Stimulated activated CD8-positive, alpha-beta memory T cell treated with anti-CD3 and anti-CD28 coated beads, Interleukin-7, amount 100 ng/mL, for 48 hours (primary cell): Measurements from ENCODE around the gene UQCC2.
A peak's percentile ranks its signal among the peaks of the same experiment; 100 is the strongest.

Experiments used
- DNase-seq, 2 donors: peaks; one replicate each; pipeline ENCODE4 v3.0.0-alpha.2; 2020; ENCODE audit warnings: low read depth in 1 of 2; ENCODE audit errors: extremely low read depth in 1 of 2

UQCC2 gene

GRCh38 chr6:33744001-33744848, 32.7 kb upstream of the UQCC2 start:
- peak; percentile 15 to 47 for DNase-seq

DNA sequence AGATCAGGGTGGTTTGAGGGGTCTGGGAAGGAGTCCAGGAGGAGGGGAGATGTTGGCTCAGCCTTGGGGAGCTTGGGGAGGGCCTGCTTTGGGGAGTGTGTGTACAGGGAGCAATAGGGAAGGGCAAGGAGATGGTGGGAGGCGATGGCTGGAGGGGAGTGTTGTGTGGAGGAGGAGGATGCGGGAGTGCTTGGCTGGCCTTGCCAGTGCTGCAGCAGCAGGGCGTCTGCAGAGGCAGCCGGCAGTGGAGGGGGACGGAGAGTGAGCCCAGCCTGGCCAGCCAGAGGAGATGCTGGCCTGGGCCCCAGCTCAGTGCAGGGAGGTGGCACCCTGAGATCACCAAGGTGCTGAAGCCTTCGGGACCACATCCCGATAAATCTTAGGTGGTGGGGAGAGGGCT, 31.3 kb upstream of the UQCC2 start:
- DNase-seq, result no peak

- DNase-seq, result no peak
These were observed 30.6 kb upstream of the UQCC2 start for GRCh38 chr6:33742092-33742491.

GRCh38 chr6:33740794-33741193, 29.3 kb upstream of the UQCC2 start:
- no peak for DNase-seq

GRCh38 chr6:33740204-33740608, 28.7 kb upstream of the UQCC2 start:
- DNase-seq, result no peak

- DNase-seq, result no peak
These were observed 28.1 kb upstream of the UQCC2 start for GRCh38 chr6:33739571-33739970.

- no peak for DNase-seq
These were observed 27.4 kb upstream of the UQCC2 start for GRCh38 chr6:33738879-33739278.

GRCh38 chr6:33738153-33738552, 26.7 kb upstream of the UQCC2 start:
- no peak for DNase-seq

- DNase-seq, result no peak
These were observed 25.9 kb upstream of the UQCC2 start for GRCh38 chr6:33737267-33738026.

DNA sequence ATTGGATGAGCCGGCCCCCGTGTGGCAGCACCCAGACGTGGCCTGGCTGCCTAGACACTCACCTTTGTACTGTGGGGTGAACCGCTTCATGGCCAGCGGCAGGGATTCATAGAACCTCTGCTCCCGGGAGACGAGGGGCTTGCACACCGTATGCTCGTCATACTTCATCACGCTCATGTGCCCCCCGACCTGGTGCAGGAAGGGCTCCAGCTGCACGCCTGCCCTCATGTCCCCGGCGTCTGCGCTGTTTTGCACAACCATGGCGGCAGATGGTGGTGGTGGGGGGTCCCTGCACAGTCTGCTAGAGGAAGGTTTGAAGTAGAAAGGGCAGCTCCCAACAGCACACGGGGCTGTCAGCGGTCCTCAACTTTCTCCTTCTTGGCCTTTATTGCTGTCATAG, 23.7 kb upstream of the UQCC2 start:
- no peak for DNase-seq

DNA sequence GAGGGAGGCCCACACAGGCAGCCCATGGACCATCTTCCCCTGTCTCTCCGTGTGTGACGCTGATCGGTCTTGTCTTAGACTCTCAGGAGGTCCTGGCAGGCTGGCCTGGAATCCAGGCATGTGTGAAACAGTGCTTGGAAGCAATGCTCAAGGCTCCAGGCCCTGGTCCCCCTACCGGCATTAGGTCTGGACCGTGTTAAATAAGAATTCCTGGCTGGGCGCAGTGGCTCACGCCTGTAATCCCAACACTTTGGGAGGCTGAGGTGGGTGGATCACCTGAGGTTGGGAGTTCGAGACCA, 22.2 kb upstream of the UQCC2 start:
- no peak for DNase-seq

GRCh38 chr6:33732817-33733708, 21.6 kb upstream of the UQCC2 start:
- no peak for DNase-seq

DNA sequence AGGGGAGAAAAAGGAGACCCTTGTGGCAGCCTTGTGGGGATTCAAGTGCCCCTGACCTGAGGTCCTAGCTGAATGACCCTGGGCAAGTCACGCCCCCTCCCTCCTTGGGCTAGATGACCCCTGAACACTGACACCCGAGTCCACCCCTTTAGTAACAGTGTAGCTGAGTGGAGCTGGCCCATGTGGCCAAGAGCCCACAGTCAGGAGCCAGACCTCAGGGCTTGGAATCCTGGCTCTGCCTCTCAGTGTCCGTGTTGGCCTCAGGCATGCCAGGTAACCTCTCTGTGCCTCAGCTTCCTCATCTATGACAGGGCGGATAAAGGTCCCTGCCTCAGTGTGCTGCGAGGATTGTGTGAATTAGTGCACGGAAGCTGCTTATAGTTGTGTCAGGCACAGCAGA, 20.9 kb upstream of the UQCC2 start:
- DNase-seq, result no peak

GRCh38 chr6:33731751-33732282, 20.3 kb upstream of the UQCC2 start:
- DNase-seq, result no peak

DNA sequence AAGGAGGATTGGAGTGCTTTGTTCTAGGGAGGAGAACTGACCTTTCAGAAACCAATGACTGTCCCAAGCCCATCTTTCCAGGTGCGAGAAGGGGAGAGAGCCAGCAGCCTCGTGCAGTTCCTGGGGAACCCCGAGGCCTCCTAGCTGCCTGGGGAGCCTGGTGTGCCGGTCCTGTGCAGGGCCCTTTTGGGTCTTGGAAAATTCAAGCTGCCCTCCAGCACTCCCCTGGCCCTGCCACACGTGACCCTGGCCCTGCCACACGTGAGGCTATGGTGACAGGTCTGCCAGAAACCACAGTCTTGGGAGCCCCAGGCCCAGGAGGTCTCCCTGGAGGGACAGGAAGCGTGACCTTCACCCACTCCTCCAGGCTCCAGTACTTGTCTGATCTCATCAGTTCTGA, 19.5 kb upstream of the UQCC2 start:
- DNase-seq, result no peak

- no peak for DNase-seq
These were observed 19.1 kb upstream of the UQCC2 start for GRCh38 chr6:33730611-33731010.

- DNase-seq, result no peak
These were observed 17.6 kb upstream of the UQCC2 start for GRCh38 chr6:33729059-33729458.

GRCh38 chr6:33728438-33728837, 16.9 kb upstream of the UQCC2 start:
- DNase-seq, result no peak

DNA sequence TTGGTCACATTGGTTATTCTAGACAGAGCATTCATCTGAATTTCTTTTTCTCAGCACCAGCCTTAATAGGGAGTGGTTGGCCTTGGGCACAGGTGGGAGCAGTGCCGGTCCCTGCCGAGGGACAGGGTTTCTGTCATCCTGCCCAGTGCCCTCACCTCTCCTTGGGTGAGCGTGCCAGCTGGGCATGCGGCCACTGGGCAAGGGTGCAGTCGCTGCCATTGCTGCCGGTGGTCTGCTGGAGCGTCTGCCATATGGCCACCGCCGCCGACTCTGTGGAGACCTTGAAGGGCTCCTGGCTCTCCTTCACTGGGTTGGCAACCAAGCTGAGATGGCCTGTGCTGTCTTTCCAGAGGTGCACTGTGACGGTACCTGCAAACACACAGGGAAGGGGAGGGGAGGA, 16.4 kb upstream of the UQCC2 start:
- DNase-seq, result no peak

DNA sequence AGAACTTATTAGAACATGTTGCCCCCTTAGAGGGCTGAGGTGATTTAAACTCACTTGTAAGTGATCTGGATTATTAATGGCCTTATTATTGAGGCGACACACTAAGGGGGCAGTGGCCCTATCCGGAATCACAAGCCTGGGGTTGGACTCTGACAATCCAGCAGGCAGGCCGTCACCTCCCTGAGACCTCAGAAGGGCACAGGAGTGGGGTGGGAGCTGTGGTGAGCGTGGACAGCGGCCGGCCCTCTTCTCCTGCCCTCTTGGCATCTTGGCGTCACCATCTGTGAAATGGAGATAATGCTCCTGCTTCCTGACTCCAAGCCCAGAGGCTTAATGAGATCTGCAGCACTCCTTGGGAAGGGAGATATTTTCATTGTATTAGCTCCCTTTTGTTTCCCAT, 15.6 kb upstream of the UQCC2 start:
- DNase-seq, result no peak

DNA sequence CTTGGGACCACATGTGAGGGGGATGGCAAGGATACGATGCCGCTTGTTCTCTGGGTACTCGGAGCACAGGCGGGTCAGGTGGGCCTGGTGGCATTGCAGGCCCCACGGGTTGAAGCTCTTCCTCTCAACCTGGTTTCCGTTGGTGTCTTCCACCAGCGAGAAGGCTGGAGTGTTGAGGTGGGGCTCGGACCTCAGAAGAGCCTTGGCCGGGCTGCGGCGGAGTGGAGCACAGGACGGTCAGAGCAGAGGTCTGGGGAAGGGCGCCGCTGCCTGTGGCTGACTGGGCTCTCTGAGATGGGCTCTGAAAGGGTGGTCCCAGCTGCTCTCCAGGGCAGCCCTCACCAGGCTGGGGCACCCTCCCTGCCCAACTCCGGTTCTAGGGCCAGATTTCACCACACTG, 15.2 kb upstream of the UQCC2 start:
- no peak for DNase-seq
